Mesothelial cell of epicardium (in vitro differentiated cells): ENCODE results near the gene LAMTOR1. TPM values are rescaled to one million over a fixed set of nuclear protein-coding genes. Genes with fewer than 3 reads are reported as not detected.

Source experiments
- DNase-seq, 2 experiments: peaks; one replicate each; pipeline ENCODE4 v3.0.0; 2021; ENCODE audit warnings: low spot score in 2 of 2; ENCODE audit not compliant: unreplicated experiment in 2 of 2
- H3K27ac Mint-ChIP-seq: 2 replicates; pipeline ENCODE4 v1.8.0; 2021; ENCODE audit warnings: mixed read lengths
- H3K27me3 Mint-ChIP-seq: 2 replicates; pipeline ENCODE4 v1.8.0; 2021; ENCODE audit warnings: low read depth, mixed read lengths
- H3K36me3 Mint-ChIP-seq: 2 replicates; pipeline ENCODE4 v1.8.0; 2021; ENCODE audit warnings: mixed read lengths
- H3K4me1 Mint-ChIP-seq: 2 replicates; pipeline ENCODE4 v1.8.0; 2021; ENCODE audit warnings: mixed read lengths
- H3K4me3 Mint-ChIP-seq: 2 replicates; pipeline ENCODE4 v1.8.0; 2021; ENCODE audit warnings: mild to moderate bottlenecking, moderate library complexity, mixed read lengths
- H3K9me3 Mint-ChIP-seq: 2 replicates; pipeline ENCODE4 v1.8.0; 2021; ENCODE audit warnings: mixed read lengths
- total RNA-seq: library from RNA; stranded (reverse); gene quantifications from 3 replicates; pipeline ENCODE4 v1.2.1, GENCODE V29; 2021
- TF ChIP-seq, protein P1 (sequence below): fragments of 200-600 bp; sonication (generic); IDR thresholded peaks from one replicate; pipeline ENCODE4 v1.5.0; 2021; ENCODE audit warnings: antibody characterized with exemption; ENCODE audit not compliant: unreplicated experiment

Gene LAMTOR1
- total RNA-seq, 1 donor from 2014 or later = 69.1 TPM

- TF ChIP-seq, protein P1, sequence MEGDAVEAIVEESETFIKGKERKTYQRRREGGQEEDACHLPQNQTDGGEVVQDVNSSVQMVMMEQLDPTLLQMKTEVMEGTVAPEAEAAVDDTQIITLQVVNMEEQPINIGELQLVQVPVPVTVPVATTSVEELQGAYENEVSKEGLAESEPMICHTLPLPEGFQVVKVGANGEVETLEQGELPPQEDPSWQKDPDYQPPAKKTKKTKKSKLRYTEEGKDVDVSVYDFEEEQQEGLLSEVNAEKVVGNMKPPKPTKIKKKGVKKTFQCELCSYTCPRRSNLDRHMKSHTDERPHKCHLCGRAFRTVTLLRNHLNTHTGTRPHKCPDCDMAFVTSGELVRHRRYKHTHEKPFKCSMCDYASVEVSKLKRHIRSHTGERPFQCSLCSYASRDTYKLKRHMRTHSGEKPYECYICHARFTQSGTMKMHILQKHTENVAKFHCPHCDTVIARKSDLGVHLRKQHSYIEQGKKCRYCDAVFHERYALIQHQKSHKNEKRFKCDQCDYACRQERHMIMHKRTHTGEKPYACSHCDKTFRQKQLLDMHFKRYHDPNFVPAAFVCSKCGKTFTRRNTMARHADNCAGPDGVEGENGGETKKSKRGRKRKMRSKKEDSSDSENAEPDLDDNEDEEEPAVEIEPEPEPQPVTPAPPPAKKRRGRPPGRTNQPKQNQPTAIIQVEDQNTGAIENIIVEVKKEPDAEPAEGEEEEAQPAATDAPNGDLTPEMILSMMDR = no peak
- H3K4me3 Mint-ChIP-seq = no peak overlapping the region
- no peaks in the 10 kb centered on the region for H3K36me3 Mint-ChIP-seq
- no peak for DNase-seq
- no peaks in the 10 kb centered on the region for H3K9me3 Mint-ChIP-seq
- H3K4me1 Mint-ChIP-seq = peaks cover 13% of the 10 kb centered on the region
- H3K27me3 Mint-ChIP-seq = no peaks in the 10 kb centered on the region
- H3K27ac Mint-ChIP-seq = no peak overlapping the region
Observed at GRCh38 chr11:72141066-72141465, 38.0 kb upstream of the LAMTOR1 start.

DNA sequence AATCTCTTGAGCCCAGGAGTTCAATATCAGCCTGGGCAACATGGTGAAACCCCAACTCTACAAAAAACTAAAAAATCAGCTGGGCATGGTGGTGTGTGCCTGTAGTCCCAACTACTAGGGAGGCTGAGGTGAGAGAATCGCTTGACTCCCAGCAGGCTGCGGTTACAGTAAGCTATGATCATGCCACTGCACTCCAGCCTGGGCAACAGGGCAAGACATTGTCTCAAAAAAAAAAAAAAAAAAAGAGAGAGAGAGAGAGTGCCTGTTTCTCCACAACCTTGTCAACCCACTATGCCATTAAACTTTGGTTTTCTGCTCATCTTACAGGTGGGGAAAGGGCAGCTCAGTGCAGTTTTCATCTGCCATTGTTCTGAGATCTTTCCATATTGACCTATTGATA lies 37.6 kb upstream of the LAMTOR1 start:
- no peak overlapping the region for H3K4me3 Mint-ChIP-seq
- no peaks in the 10 kb centered on the region for H3K36me3 Mint-ChIP-seq
- TF ChIP-seq, protein P1 = no peak
- H3K9me3 Mint-ChIP-seq = no peaks in the 10 kb centered on the region
- DNase-seq = no peak
- no peaks in the 10 kb centered on the region for H3K27me3 Mint-ChIP-seq
- peaks cover 13% of the 10 kb centered on the region for H3K4me1 Mint-ChIP-seq
- H3K27ac Mint-ChIP-seq = no peak overlapping the region

DNA sequence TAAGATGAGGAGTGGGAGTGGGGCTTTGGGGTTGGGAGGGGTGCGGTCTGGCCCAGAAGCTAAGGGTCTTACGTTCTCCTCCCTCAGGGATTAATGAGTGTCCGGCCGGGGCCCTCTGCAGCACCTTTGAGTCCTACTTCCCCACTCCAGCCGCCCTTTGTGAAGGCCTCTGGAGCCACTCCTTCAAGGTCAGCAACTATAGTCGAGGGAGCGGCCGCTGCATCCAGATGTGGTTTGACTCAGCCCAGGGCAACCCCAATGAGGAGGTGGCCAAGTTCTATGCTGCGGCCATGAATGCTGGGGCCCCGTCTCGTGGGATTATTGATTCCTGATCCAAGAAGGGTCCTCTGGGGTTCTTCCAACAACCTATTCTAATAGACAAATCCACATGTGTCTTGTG lies 36.4 kb upstream of the LAMTOR1 start:
- H3K9me3 Mint-ChIP-seq = no peaks in the 10 kb centered on the region
- no peak overlapping the region for H3K27ac Mint-ChIP-seq
- H3K4me3 Mint-ChIP-seq = no peak overlapping the region
- peaks cover 13% of the 10 kb centered on the region for H3K4me1 Mint-ChIP-seq
- H3K27me3 Mint-ChIP-seq = no peaks in the 10 kb centered on the region
- no peak for DNase-seq
- no peaks in the 10 kb centered on the region for H3K36me3 Mint-ChIP-seq
- TF ChIP-seq, protein P1 = no peak

DNA sequence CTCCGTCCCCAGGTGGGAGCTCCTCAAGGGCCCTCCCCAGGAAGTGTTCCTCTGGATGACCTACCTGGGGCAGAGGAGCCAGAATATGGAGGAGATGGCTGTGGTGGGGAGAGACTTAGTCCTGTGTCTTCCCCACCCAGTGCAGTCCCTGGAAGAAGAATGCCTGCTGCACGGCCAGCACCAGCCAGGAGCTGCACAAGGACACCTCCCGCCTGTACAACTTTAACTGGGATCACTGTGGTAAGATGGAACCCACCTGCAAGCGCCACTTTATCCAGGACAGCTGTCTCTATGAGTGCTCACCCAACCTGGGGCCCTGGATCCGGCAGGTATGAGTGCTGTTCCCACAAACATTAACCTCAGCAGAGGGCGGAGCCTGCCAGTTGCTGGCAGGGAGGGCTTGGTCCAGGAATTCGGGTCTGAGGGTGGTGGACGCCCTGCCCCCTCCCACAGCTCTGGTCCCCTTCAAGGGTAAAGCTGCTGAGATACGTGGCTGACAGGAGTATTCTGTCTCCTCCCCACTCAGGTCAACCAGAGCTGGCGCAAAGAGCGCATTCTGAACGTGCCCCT lies 35.8 kb upstream of the LAMTOR1 start:
- H3K4me1 Mint-ChIP-seq = peaks cover 10% of the 10 kb centered on the region

GRCh38 chr11:72136684-72137262 lies 33.7 kb upstream of the LAMTOR1 start:
- Mint-ChIP-seq H3K27ac (no peak overlapping the region), H3K9me3 (no peaks in the 10 kb centered on the region), H3K4me1 (peaks cover 4% of the 10 kb centered on the region), H3K27me3 (peaks cover 17% of the 10 kb centered on the region), H3K4me3 (no peak overlapping the region), H3K36me3 (no peaks in the 10 kb centered on the region)
- TF ChIP-seq, protein P1 = no peak
- DNase-seq = no peak

More for the DNA sequence above, 35.8 kb upstream of the LAMTOR1 start:
- Mint-ChIP-seq H3K27ac (no peak overlapping the region), H3K9me3 (no peaks in the 10 kb centered on the region), H3K4me3 (no peak overlapping the region), H3K27me3 (no peaks in the 10 kb centered on the region), H3K36me3 (no peaks in the 10 kb centered on the region)
- TF ChIP-seq, protein P1 = no peak
- no peak for DNase-seq
